Gastrocnemius medialis (tissue), 4 donors: ENCODE results near the gene TLE7. TPM values are rescaled to one million over a fixed set of nuclear protein-coding genes. Genes with fewer than 3 reads are reported as not detected.

Experiments
- ATAC-seq, 2 donors: fragments of 150-250 bp; one replicate each; pipeline ENCODE4 v1.9.1; 2016
- DNase-seq, 2 donors: peaks; one replicate each; pipeline ENCODE4 v3.0.0-alpha.2; 2019
- H3K27ac ChIP-seq, 4 donors: fragments of 200-600 bp; sonication (generic); 1 replicate in 1 of 4; 2 replicates in 3 of 4; pipeline ENCODE4 v1.5.1; 2016 to 2018; ENCODE audit warnings: mild to moderate bottlenecking in 2 of 4, moderate library complexity in 1 of 4
- H3K27me3 ChIP-seq, 3 donors: fragments of 200-600 bp; sonication (generic) in 2 of 3; 1 replicate in 1 of 3; 2 replicates in 2 of 3; pipeline versions ENCODE4 v1.5.1 to v1.6.0; 2016 to 2019; ENCODE audit warnings: mild to moderate bottlenecking in 1 of 3, moderate library complexity in 1 of 3
- H3K36me3 ChIP-seq, 2 donors: fragments of 200-600 bp; sonication (generic) in 1 of 2; one replicate each; pipeline ENCODE4 v1.5.1; 2017 to 2018
- H3K4me1 ChIP-seq, 2 donors: fragments of 200-600 bp; sonication (generic) in 1 of 2; one replicate each; pipeline ENCODE4 v1.5.1; 2016 to 2017; ENCODE audit warnings: mild to moderate bottlenecking in 2 of 2
- H3K4me3 ChIP-seq, 4 donors: fragments of 200-600 bp; sonication (generic) in 3 of 4; 1 replicate in 1 of 4; 2 replicates in 3 of 4; pipeline ENCODE4 v1.5.1; 2016 to 2019; ENCODE audit warnings: mild to moderate bottlenecking in 2 of 4
- H3K9me3 ChIP-seq, 3 donors: fragments of 200-600 bp; sonication (generic) in 2 of 3; 1 replicate in 1 of 3; 2 replicates in 2 of 3; pipeline ENCODE4 v1.5.1; 2016 to 2019
- POLR2A ChIP-seq, 2 donors: fragments of 450-650 bp; IDR thresholded peaks; one replicate each; pipeline ENCODE4 v1.6.1; 2017; ENCODE audit warnings: antibody characterized with exemption in 2 of 2, mild to moderate bottlenecking in 2 of 2, moderate library complexity in 2 of 2
- in situ Hi-C, 4 donors: fragments of 200-750 bp; cut with MboI; loops; one replicate each; pipeline versions ENCODE4 v1.15.0 to v1.8.0; 2017; ENCODE audit warnings: low sequenced_read_pairs in 4 of 4
- intact Hi-C: fragments of 100-400 bp; cut with DNase I; formaldehyde crosslinking; loops from one replicate; pipeline ENCODE4 v1.15.1; 2023; ENCODE audit warnings: low total_unique reads
- total RNA-seq, 4 donors: library from RNA; depleted of rRNA; stranded (reverse); fragments of >200 nt; gene quantifications; one replicate each; pipeline versions ENCODE4 v1.1.0 to v1.2.3, GENCODE V29; 2016
- TF ChIP-seq, protein P1 (sequence below), 5 experiments: fragments of 450-650 bp in 3 of 5; fragments of 200-600 bp in 2 of 5; sonication (generic) in 2 of 5; IDR thresholded peaks in 4 of 5; conservative IDR thresholded peaks in 1 of 5; 1 replicate in 4 of 5; 2 replicates in 1 of 5; pipeline ENCODE4 v1.5.1; 2016 to 2019; ENCODE audit warnings: antibody characterized with exemption in 5 of 5, mild to moderate bottlenecking in 3 of 5, moderate library complexity in 3 of 5

TLE7 gene
- total RNA-seq, result not detected

DNA sequence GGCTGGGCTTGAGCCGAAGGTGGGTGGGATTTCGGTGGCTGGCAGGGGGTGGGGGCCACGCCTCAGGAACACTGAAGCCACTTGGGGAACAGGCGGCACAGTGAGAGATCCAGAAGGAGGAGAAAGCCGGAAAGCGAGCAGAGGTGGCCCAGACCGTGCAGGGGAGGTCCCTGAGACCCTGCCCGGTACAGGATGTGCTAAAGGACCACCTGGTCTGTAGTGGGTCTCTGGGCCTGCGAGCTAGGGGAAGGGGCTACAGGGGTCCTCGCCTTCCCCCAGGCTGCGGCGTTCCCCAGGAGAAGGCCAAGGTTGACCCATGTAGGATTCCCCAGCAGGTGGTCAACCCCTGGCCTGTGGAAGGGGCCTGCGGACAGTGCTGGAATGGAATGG lies at the start of gene TLE7:
Gene TLE7 (minus strand): TSS at position 4 of the 390 bp plus-strand sequence. CDS start 8,730 bp downstream, outside the sequence.
- DNase-seq (no peak), ATAC-seq (no peak)
- TF ChIP-seq POLR2A (IDR thresholded peaks at IDR 0.05), result no peak
- TF ChIP-seq, protein P1, sequence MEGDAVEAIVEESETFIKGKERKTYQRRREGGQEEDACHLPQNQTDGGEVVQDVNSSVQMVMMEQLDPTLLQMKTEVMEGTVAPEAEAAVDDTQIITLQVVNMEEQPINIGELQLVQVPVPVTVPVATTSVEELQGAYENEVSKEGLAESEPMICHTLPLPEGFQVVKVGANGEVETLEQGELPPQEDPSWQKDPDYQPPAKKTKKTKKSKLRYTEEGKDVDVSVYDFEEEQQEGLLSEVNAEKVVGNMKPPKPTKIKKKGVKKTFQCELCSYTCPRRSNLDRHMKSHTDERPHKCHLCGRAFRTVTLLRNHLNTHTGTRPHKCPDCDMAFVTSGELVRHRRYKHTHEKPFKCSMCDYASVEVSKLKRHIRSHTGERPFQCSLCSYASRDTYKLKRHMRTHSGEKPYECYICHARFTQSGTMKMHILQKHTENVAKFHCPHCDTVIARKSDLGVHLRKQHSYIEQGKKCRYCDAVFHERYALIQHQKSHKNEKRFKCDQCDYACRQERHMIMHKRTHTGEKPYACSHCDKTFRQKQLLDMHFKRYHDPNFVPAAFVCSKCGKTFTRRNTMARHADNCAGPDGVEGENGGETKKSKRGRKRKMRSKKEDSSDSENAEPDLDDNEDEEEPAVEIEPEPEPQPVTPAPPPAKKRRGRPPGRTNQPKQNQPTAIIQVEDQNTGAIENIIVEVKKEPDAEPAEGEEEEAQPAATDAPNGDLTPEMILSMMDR (IDR thresholded peaks at IDR 0.05 in 4 of 5, conservative IDR thresholded peaks at IDR 0.05 in 1 of 5), result no peak
- Histone ChIP-seq H3K36me3 (peaks cover 0 to 12% of the 10 kb centered on the region in 2 donors), H3K27ac (no peak within 1 kb of the TSS), H3K9me3 (peaks cover 3 to 16% (median 12%) of the 10 kb centered on the region in 3 donors), H3K4me1 (no peaks in the 10 kb centered on the region), H3K4me3 (no peak within 1 kb of the TSS), H3K27me3 (no peaks in the 10 kb centered on the region)
- intact Hi-C loops, result no loop called here
- in situ Hi-C loops, result no loop called here

DNA sequence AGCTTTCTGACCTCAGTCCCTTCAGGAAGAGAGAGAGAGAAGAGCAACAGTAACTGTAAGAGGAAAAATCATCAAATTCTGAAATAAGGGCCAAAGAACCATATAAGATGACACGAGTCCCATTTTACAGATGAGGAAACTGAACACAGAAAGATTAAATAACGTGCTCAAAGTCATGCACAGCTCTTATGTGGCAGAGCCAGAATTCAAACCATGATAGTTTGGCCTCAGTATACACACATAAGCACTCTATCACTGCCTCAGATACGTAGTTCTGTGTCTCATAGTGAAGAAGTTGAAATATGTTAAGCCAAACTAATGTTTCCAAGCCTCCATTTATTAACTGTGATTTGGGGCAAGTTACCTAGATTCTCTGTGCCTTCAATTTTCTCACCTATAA lies 49.2 kb upstream of the TLE7 start:
- H3K9me3 ChIP-seq, result no peaks in the 10 kb centered on the region
- in situ Hi-C loops, result loop anchor here in 1 of 4 donors (5.0 kb wide), 1 partner anchor 39 kb away; no protein-coding TSS in a partner anchor
- H3K4me1 ChIP-seq, result no peaks in the 10 kb centered on the region

DNA sequence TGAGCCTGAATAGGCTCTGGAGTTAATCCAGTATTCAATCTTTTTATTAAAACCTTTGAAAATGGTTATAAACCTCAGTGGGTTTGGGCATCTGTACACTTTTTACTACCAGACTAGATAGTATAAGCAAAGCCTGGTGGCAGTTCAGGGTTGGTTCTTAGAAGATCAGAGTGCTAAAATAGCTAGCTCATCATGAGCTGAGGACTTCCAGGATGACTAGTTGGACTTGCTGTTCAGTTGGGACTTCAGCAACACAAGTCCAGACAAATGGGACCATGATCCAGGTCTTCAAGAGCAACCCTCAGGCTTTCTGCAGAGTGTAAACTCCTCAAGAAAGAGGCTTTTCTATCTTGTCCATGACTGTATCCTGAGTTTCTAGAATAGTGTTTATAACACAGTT lies 48.5 kb upstream of the TLE7 start:
- Histone ChIP-seq H3K27me3 (no peaks in the 10 kb centered on the region), H3K36me3 (no peaks in the 10 kb centered on the region), H3K4me1 (no peaks in the 10 kb centered on the region), H3K9me3 (no peaks in the 10 kb centered on the region), H3K4me3 (no peak overlapping the region), H3K27ac (no peak overlapping the region)
- no peak for ATAC-seq
- intact Hi-C loops, result no loop called here
- no peak for DNase-seq
- in situ Hi-C loops, result loop anchor here in 1 of 4 donors (5.0 kb wide), 1 partner anchor 38 kb away; no protein-coding TSS in a partner anchor
- TF ChIP-seq, protein P1 (IDR thresholded peaks at IDR 0.05 in 4 of 5, conservative IDR thresholded peaks at IDR 0.05 in 1 of 5), result no peak
- TF ChIP-seq POLR2A (IDR thresholded peaks at IDR 0.05), result no peak

More for the DNA sequence above, 49.2 kb upstream of the TLE7 start:
- ATAC-seq (no peak), DNase-seq (no peak)
- Histone ChIP-seq H3K4me3 (no peak overlapping the region), H3K27me3 (peaks cover 0 to 5% (median 0%) of the 10 kb centered on the region in 3 donors), H3K36me3 (no peaks in the 10 kb centered on the region), H3K27ac (no peak overlapping the region)
- intact Hi-C loops, result no loop called here
- TF ChIP-seq, protein P1 (IDR thresholded peaks at IDR 0.05 in 4 of 5, conservative IDR thresholded peaks at IDR 0.05 in 1 of 5), result no peak
- no peak for TF ChIP-seq POLR2A (IDR thresholded peaks at IDR 0.05)

DNA sequence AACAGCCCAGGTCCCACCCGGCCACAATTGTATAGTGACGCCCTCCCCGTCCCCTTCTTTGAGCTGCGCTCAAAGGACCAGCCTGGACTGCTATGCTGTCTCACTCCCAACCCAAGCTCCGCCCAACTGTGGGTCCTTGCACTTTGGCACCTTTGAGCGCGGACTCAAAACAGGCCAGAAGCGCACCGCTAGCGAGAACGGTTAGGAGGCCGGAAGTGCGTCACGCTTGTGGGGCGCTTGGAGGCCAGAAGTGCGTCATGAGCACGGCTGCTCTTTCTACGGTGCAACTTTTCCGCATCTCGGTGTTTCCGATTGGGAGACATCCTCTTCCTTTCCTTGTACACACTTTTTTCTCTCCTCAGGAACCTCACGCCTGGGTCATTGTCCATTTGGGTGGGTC lies 47.3 kb upstream of the TLE7 start, which contains the start of gene ZNF19:
Gene ZNF19 (minus strand): TSS at position 203 of the 400 bp plus-strand sequence. CDS start 7,210 bp downstream, outside the sequence.
- DNase-seq, result no peak
- H3K4me3 ChIP-seq, result no peak within 1 kb of the TSS
- no peaks in the 10 kb centered on the region for H3K27me3 ChIP-seq
- no peaks in the 10 kb centered on the region for H3K36me3 ChIP-seq
- H3K27ac ChIP-seq, result no peak within 1 kb of the TSS
- ATAC-seq, result no peak
- H3K9me3 ChIP-seq, result no peaks in the 10 kb centered on the region
- intact Hi-C loops (loop anchor here (10.0 kb wide), 1 partner anchor 204 kb away; the partner anchor contains the start of gene CMTR2), in situ Hi-C loops (no loop called here)
- TF ChIP-seq POLR2A (IDR thresholded peaks at IDR 0.05), result no peak
- H3K4me1 ChIP-seq, result peaks cover 0 to 4% of the 10 kb centered on the region in 2 donors

DNA sequence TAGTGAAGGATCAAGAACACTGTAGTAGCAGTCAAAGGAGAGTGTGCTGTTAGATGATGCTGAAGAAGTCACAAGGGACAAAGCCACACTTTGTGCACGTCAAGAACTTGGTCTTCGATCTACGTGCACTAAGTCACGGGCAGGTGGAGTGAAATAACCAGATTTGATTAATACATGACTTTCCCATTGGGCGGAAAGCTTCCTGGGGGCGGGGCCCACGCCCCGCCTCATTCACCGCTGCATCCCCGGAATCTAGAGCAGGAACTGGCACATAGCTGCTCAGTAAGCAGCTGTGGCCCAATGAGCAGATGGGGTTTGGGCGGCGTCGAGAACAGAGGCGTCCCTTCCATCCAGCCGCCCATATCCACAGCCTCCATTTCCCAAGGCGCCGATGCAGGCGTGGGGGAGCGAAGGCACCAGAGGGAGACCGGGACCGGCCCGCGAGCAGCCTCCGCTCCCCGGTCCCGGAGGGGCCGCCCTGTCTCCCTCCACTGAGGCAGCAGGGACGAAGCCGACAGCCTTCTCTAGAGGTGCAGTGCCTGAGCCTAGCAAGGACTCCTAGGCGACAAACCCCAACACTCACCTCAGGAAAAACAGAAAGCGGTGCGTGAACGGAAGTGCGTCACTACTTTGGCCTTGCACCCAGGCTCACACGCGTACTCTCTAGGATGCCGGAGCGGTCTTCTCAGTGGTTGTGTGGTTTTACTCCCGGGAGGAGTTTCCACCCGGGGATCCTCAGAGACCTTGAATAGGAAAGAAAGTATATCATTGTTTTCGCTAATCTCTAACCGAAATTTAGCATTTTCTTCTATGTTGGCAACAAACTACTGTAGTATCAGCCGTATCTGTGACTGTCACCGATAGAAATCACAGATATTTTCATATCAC lies 42.4 kb upstream of the TLE7 start:
- intact Hi-C loops, result loop anchor here (1.0 to 10.0 kb wide), 2 partner anchors 22 to 199 kb away; partner anchors contain the start of genes CMTR2 and ZNF23
- H3K27me3 ChIP-seq, result no peaks in the 10 kb centered on the region
- peak overlapping the region; percentile 91 to 98 (median 97) for H3K27ac ChIP-seq
- no peaks in the 10 kb centered on the region for H3K9me3 ChIP-seq
- DNase-seq (peak; percentile 79 to 80), ATAC-seq (peak; percentile 99 to 100)
- H3K36me3 ChIP-seq, result peaks cover 0 to 5% of the 10 kb centered on the region in 2 donors
- H3K4me1 ChIP-seq, result peaks cover 11 to 13% of the 10 kb centered on the region in 2 donors
- TF ChIP-seq, protein P1 (IDR thresholded peaks at IDR 0.05 in 4 of 5, conservative IDR thresholded peaks at IDR 0.05 in 1 of 5), result no peak
- TF ChIP-seq POLR2A (IDR thresholded peaks at IDR 0.05), result peak; percentile 45 to 49
- H3K4me3 ChIP-seq, result peak overlapping the region; percentile 92 to 99 (median 96)
- in situ Hi-C loops, result no loop called here
